Measurements from ENCODE around the gene KRTAP9-1.

The KRTAP9-1 gene

GRCh38 chr17:41163828-41164227 lies 25.9 kb upstream of the KRTAP9-1 start:
- Histone ChIP-seq H3K36me3 (ENCODE audit: control insufficient read depth in 2 of 2, insufficient read depth in 1 of 2, low read length in 2 of 2) (no peaks in the 10 kb centered on the region), H3K9me3 (ENCODE audit: control insufficient read depth, insufficient read depth, low read depth, low read length) (no peaks in the 10 kb centered on the region), H3K4me3 (ENCODE audit: low read depth, low read length) (no peak overlapping the region), H3K27ac (ENCODE audit: extremely low read depth, low read depth, low read length) (no peak overlapping the region), H3K4me1 (ENCODE audit: control insufficient read depth, insufficient read depth, low read length) (no peaks in the 10 kb centered on the region)
- ChIA-PET POLR2A (no interaction called here), CTCF (interaction anchor here (0.9 kb wide), 1 partner anchor 603 kb away, joined by 4 read pairs; no protein-coding TSS in a partner anchor)
- TF ChIP-seq ZBTB17 (tag by site-specific recombination; IDR thresholded peaks at IDR 0.05), result 0 out of 2 replicates have a peak, but pooled peaks have one; percentile 34
- TF ChIP-seq BCL6B (tag by site-specific recombination; IDR thresholded peaks at IDR 0.05), result peak; percentile 25; the same call in 1 of the 2 replicates
- no peak for TF ChIP-seq ZNF23 (tag by site-specific recombination; IDR thresholded peaks at IDR 0.05; ENCODE audit: borderline replicate concordance)
- TF ChIP-seq, protein P1, sequence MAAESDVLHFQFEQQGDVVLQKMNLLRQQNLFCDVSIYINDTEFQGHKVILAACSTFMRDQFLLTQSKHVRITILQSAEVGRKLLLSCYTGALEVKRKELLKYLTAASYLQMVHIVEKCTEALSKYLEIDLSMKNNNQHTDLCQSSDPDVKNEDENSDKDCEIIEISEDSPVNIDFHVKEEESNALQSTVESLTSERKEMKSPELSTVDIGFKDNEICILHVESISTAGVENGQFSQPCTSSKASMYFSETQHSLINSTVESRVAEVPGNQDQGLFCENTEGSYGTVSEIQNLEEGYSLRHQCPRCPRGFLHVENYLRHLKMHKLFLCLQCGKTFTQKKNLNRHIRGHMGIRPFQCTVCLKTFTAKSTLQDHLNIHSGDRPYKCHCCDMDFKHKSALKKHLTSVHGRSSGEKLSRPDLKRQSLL (tag by site-specific recombination; IDR thresholded peaks at IDR 0.05), result no peak

- Histone ChIP-seq H3K4me3 (ENCODE audit: low read depth, low read length) (no peak overlapping the region), H3K9me3 (ENCODE audit: control insufficient read depth, insufficient read depth, low read depth, low read length) (no peaks in the 10 kb centered on the region), H3K27ac (ENCODE audit: extremely low read depth, low read depth, low read length) (no peak overlapping the region), H3K36me3 (ENCODE audit: control insufficient read depth in 2 of 2, insufficient read depth in 1 of 2, low read length in 2 of 2) (no peaks in the 10 kb centered on the region), H3K4me1 (ENCODE audit: control insufficient read depth, insufficient read depth, low read length) (no peaks in the 10 kb centered on the region)
- ChIA-PET CTCF (interaction anchor here (1.1 kb wide), 1 partner anchor 383 kb away, joined by 3 read pairs; no protein-coding TSS in a partner anchor), POLR2A (no interaction called here)
- TF ChIP-seq EGR2 (tag by site-specific recombination; IDR thresholded peaks at IDR 0.05; ENCODE audit: low read depth) (no peak), ZIC2 (tag by site-specific recombination; IDR thresholded peaks at IDR 0.05) (peak; percentile 62; the same call in 1 of the 2 replicates)
These were observed 22.1 kb upstream of the KRTAP9-1 start for GRCh38 chr17:41167561-41167960.

DNA sequence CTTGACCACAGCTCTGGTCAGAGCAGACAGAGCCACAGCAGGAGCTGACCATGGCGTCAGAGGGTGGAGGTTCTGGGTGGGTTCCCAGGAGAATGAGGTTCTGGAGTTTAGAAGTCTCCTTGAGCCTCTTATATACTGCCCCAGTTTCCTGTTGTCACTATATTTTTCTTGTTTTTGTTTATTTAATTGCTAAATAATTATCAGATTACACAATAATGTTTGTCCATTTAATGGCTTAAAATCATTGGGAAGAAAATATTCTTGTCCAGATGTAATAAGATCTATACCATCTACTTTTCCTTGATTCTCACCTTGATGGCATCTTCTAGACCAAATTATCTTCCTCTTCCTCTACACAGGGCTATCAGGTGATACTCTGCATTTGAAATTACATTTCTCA lies 21.6 kb upstream of the KRTAP9-1 start, which contains the start of gene KRTAP4-3:
KRTAP4-3 (minus strand) TSS at position 101 of the 400 bp plus-strand sequence; CDS start at position 52, 49 bp downstream.
- TF ChIP-seq ZSCAN16 (tag by site-specific recombination; IDR thresholded peaks at IDR 0.05) (no peak), OVOL3 (tag by site-specific recombination; IDR thresholded peaks at IDR 0.05) (no peak), ZNF132 (tag by site-specific recombination; IDR thresholded peaks at IDR 0.05; ENCODE audit: borderline replicate concordance) (no peak), ZNF529 (tag by site-specific recombination; IDR thresholded peaks at IDR 0.05; ENCODE audit: insufficient replicate concordance) (no peak), ZNF571 (tag by site-specific recombination; IDR thresholded peaks at IDR 0.05) (no peak), ZNF621 (tag by site-specific recombination; IDR thresholded peaks at IDR 0.05) (no peak), ZNF629 (tag by site-specific recombination; IDR thresholded peaks at IDR 0.05) (no peak)
- ChIA-PET CTCF (interaction anchor here (1.1 kb wide), 1 partner anchor 383 kb away, joined by 3 read pairs; no protein-coding TSS in a partner anchor), POLR2A (no interaction called here)
- no peaks in the 10 kb centered on the region for H3K9me3 ChIP-seq (ENCODE audit: control insufficient read depth, insufficient read depth, low read depth, low read length)
- H3K36me3 ChIP-seq (ENCODE audit: control insufficient read depth in 2 of 2, insufficient read depth in 1 of 2, low read length in 2 of 2), result no peaks in the 10 kb centered on the region
- H3K4me1 ChIP-seq (ENCODE audit: control insufficient read depth, insufficient read depth, low read length), result no peaks in the 10 kb centered on the region
- no peak within 1 kb of the TSS for H3K4me3 ChIP-seq (ENCODE audit: low read depth, low read length)
- no peak within 1 kb of the TSS for H3K27ac ChIP-seq (ENCODE audit: extremely low read depth, low read depth, low read length)

DNA sequence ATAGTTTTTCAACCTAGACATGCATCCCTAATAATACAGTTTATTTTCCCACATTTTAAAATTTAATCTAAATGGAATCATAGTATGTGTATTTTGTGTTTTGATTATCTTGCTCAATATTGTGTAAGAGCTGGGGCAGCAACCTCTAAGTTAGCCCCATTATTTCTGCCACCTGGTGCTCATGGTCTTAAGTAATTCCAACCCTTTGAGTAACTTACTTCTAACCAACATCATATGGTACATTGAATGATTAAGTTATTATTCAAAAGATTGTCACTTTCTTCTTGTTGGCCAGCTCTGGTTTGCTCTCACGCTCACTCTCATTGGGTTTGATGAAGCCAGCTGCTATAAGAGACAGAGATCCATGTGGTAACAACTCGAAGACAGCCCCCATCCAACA lies 17.8 kb upstream of the KRTAP9-1 start:
- CTCF ChIA-PET, result interaction anchor here (0.9 kb wide), 1 partner anchor 358 kb away, joined by 3 read pairs; no protein-coding TSS in a partner anchor
- H3K4me1 ChIP-seq (ENCODE audit: control insufficient read depth, insufficient read depth, low read length), result no peaks in the 10 kb centered on the region
- H3K4me3 ChIP-seq (ENCODE audit: low read depth, low read length), result no peak overlapping the region
- TF ChIP-seq ZNF561 (tag by site-specific recombination; IDR thresholded peaks at IDR 0.05; ENCODE audit: borderline replicate concordance), result no peak
- no peak for TF ChIP-seq ZNF174 (tag by site-specific recombination; IDR thresholded peaks at IDR 0.05)
- no peak for TF ChIP-seq ZSCAN30 (tag by site-specific recombination; IDR thresholded peaks at IDR 0.05)
- TF ChIP-seq ZNF555 (tag by site-specific recombination; conservative IDR thresholded peaks at IDR 0.05), result no peak
- TF ChIP-seq ZNF324 (tag by site-specific recombination; IDR thresholded peaks at IDR 0.05), result no peak
- H3K27ac ChIP-seq (ENCODE audit: extremely low read depth, low read depth, low read length), result no peak overlapping the region
- no peaks in the 10 kb centered on the region for H3K36me3 ChIP-seq (ENCODE audit: control insufficient read depth in 2 of 2, insufficient read depth in 1 of 2, low read length in 2 of 2)
- no peaks in the 10 kb centered on the region for H3K9me3 ChIP-seq (ENCODE audit: control insufficient read depth, insufficient read depth, low read depth, low read length)
- POLR2A ChIA-PET, result no interaction called here

Data from HEK293 (cell line).